Measurements from ENCODE around the gene ADAMTS7. TPM values are rescaled to one million over a fixed set of nuclear protein-coding genes. Genes with fewer than 3 reads are reported as not detected.
"Not testable (repeated sequence)": the region's sequence is repeated elsewhere in the genome, so short reads cannot be mapped to it uniquely, and the experiment has no call there.

The ADAMTS7 gene
- total RNA-seq, 5 donors from 2014 or later (not counting 1 experiment from before 2014, with no cell fraction given) = 0.79 to 2.3 (median 1.0) TPM; not detected in 2

- H3K4me1 ChIP-seq (ENCODE audit: control insufficient read depth in 1 of 2, extremely low read depth in 1 of 2, insufficient read depth in 2 of 2, low read length in 2 of 2) = peaks cover 0 to 22% of the 10 kb centered on the region in 2 experiments
- Mint-ChIP-seq H3K4me1 (peaks cover 13 to 18% (median 14%) of the 10 kb centered on the region in 3 donors), H3K27ac (no peak overlapping the region), H3K9me3 (no peaks in the 10 kb centered on the region), H3K27me3 (no peaks in the 10 kb centered on the region), H3K36me3 (no peaks in the 10 kb centered on the region), H3K4me3 (no peak overlapping the region)
- ATAC-seq (replicated peaks in 1 of 4) (no peak), DNase-seq (no peak)
- ChIA-PET POLR2A (interaction anchor here in 1 of 2 donors (0.6 kb wide), 1 partner anchor 120 kb away, joined by 5 read pairs; no protein-coding TSS in a partner anchor), CTCF (no interaction called here)
- no peak overlapping the region for H3K27ac ChIP-seq (ENCODE audit: low read length)
- H3K36me3 ChIP-seq (ENCODE audit: control insufficient read depth in 2 of 2, extremely low read depth in 1 of 2, insufficient read depth in 1 of 2, low read length in 1 of 2) = no peaks in the 10 kb centered on the region
- no peaks in the 10 kb centered on the region for H3K9me3 ChIP-seq
- 82% methylated on average over 20 of the region's 24 CpGs for WGBS (ENCODE audit: insufficient coverage)
- no peak overlapping the region for H3K4me3 ChIP-seq (ENCODE audit: control insufficient read depth in 1 of 2, extremely low read depth in 1 of 2, low read length in 1 of 2)
- peaks cover 0 to 10% of the 10 kb centered on the region in 2 experiments for H3K27me3 ChIP-seq (replicated peaks in 1 of 2; ENCODE audit: control insufficient read depth in 2 of 2, extremely low read depth in 1 of 2, insufficient read depth in 2 of 2, low read length in 1 of 2)
These were observed 58.5 kb downstream of the ADAMTS7 start for GRCh38 chr15:78752492-78753358.

GRCh38 chr15:78751602-78751979, 59.7 kb downstream of the ADAMTS7 start:
- CTCF ChIA-PET = no interaction called here
- POLR2A ChIA-PET = no interaction called here
- H3K4me3 ChIP-seq (ENCODE audit: control insufficient read depth in 1 of 2, extremely low read depth in 1 of 2, low read length in 1 of 2) = no peak overlapping the region
- H3K27ac Mint-ChIP-seq = no peak overlapping the region
- H3K9me3 Mint-ChIP-seq = no peaks in the 10 kb centered on the region
- no peak overlapping the region for H3K27ac ChIP-seq (ENCODE audit: low read length)
- ATAC-seq (replicated peaks in 1 of 4) = no peak
- no peaks in the 10 kb centered on the region for H3K27me3 Mint-ChIP-seq
- no peaks in the 10 kb centered on the region for H3K9me3 ChIP-seq
- H3K4me1 ChIP-seq (ENCODE audit: control insufficient read depth in 1 of 2, extremely low read depth in 1 of 2, insufficient read depth in 2 of 2, low read length in 2 of 2) = peaks cover 0 to 12% of the 10 kb centered on the region in 2 experiments
- peaks cover 5 to 14% (median 9%) of the 10 kb centered on the region in 3 donors for H3K4me1 Mint-ChIP-seq
- H3K27me3 ChIP-seq (replicated peaks in 1 of 2; ENCODE audit: control insufficient read depth in 2 of 2, extremely low read depth in 1 of 2, insufficient read depth in 2 of 2, low read length in 1 of 2) = peaks cover 0 to 10% of the 10 kb centered on the region in 2 experiments
- WGBS (ENCODE audit: insufficient coverage) = 74% methylated on average over 9 of the region's 13 CpGs
- no peak for DNase-seq
- H3K36me3 Mint-ChIP-seq = no peaks in the 10 kb centered on the region
- H3K4me3 Mint-ChIP-seq = no peak overlapping the region
- H3K36me3 ChIP-seq (ENCODE audit: control insufficient read depth in 2 of 2, extremely low read depth in 1 of 2, insufficient read depth in 1 of 2, low read length in 1 of 2) = no peaks in the 10 kb centered on the region

- H3K9me3 Mint-ChIP-seq; H3K4me3 ChIP-seq (ENCODE audit: control insufficient read depth in 1 of 2, extremely low read depth in 1 of 2, low read length in 1 of 2); H3K36me3 ChIP-seq (ENCODE audit: control insufficient read depth in 2 of 2, extremely low read depth in 1 of 2, insufficient read depth in 1 of 2, low read length in 1 of 2); H3K9me3 ChIP-seq; H3K27ac ChIP-seq (ENCODE audit: low read length); POLR2A ChIA-PET; H3K36me3 Mint-ChIP-seq; H3K27ac Mint-ChIP-seq; H3K27me3 ChIP-seq (replicated peaks in 1 of 2; ENCODE audit: control insufficient read depth in 2 of 2, extremely low read depth in 1 of 2, insufficient read depth in 2 of 2, low read length in 1 of 2); H3K27me3 Mint-ChIP-seq: not testable (repeated sequence)
- 6% methylated on average over 22 of the region's 28 CpGs for WGBS (ENCODE audit: insufficient coverage)
- ATAC-seq (replicated peaks in 1 of 4) = peak; percentile 99 to 100 (median 100)
- peaks cover 5 to 13% (median 7%) of the 10 kb centered on the region in 3 donors for H3K4me1 Mint-ChIP-seq
- CTCF ChIA-PET = interaction anchor here in 1 of 2 donors (0.5 kb wide), 1 partner anchor 112 kb away, joined by 4 read pairs; no protein-coding TSS in a partner anchor
- peaks cover 0 to 12% of the 10 kb centered on the region in 2 experiments for H3K4me1 ChIP-seq (ENCODE audit: control insufficient read depth in 1 of 2, extremely low read depth in 1 of 2, insufficient read depth in 2 of 2, low read length in 2 of 2)
- peak; percentile 75 to 95 (median 90) for DNase-seq
- H3K4me3 Mint-ChIP-seq = peak overlapping the region; percentile 37 to 57 (median 49)
These were observed 60.2 kb downstream of the ADAMTS7 start for GRCh38 chr15:78750974-78751601.

GRCh38 chr15:78750566-78750965, 60.7 kb downstream of the ADAMTS7 start:
- no peak overlapping the region for H3K27ac Mint-ChIP-seq

GRCh38 chr15:78749831-78750230, 61.4 kb downstream of the ADAMTS7 start:
- Mint-ChIP-seq H3K27me3 (no peaks in the 10 kb centered on the region), H3K4me3 (no peak overlapping the region), H3K27ac (no peak overlapping the region), H3K36me3 (no peaks in the 10 kb centered on the region), H3K4me1 (peaks cover 5 to 10% (median 7%) of the 10 kb centered on the region in 3 donors), H3K9me3 (no peaks in the 10 kb centered on the region)
- 88% methylated on average over 12 of the region's 17 CpGs for WGBS (ENCODE audit: insufficient coverage)
- POLR2A ChIA-PET = no interaction called here
- H3K9me3 ChIP-seq = no peaks in the 10 kb centered on the region
- H3K4me3 ChIP-seq (ENCODE audit: control insufficient read depth in 1 of 2, extremely low read depth in 1 of 2, low read length in 1 of 2) = no peak overlapping the region
- H3K4me1 ChIP-seq (ENCODE audit: control insufficient read depth in 1 of 2, extremely low read depth in 1 of 2, insufficient read depth in 2 of 2, low read length in 2 of 2) = peaks cover 0 to 12% of the 10 kb centered on the region in 2 experiments
- peaks cover 0 to 10% of the 10 kb centered on the region in 2 experiments for H3K27me3 ChIP-seq (replicated peaks in 1 of 2; ENCODE audit: control insufficient read depth in 2 of 2, extremely low read depth in 1 of 2, insufficient read depth in 2 of 2, low read length in 1 of 2)
- no peak overlapping the region for H3K27ac ChIP-seq (ENCODE audit: low read length)
- CTCF ChIA-PET = no interaction called here
- ATAC-seq (replicated peaks in 1 of 4) (no peak), DNase-seq (no peak)
- no peaks in the 10 kb centered on the region for H3K36me3 ChIP-seq (ENCODE audit: control insufficient read depth in 2 of 2, extremely low read depth in 1 of 2, insufficient read depth in 1 of 2, low read length in 1 of 2)

More at GRCh38 chr15:78750566-78750965, 60.7 kb downstream of the ADAMTS7 start:
- no peak for DNase-seq
- H3K9me3 Mint-ChIP-seq = no peaks in the 10 kb centered on the region
- Histone ChIP-seq H3K4me3 (ENCODE audit: control insufficient read depth in 1 of 2, extremely low read depth in 1 of 2, low read length in 1 of 2) (no peak overlapping the region), H3K27ac (ENCODE audit: low read length) (no peak overlapping the region), H3K9me3 (no peaks in the 10 kb centered on the region), H3K36me3 (ENCODE audit: control insufficient read depth in 2 of 2, extremely low read depth in 1 of 2, insufficient read depth in 1 of 2, low read length in 1 of 2) (no peaks in the 10 kb centered on the region), H3K27me3 (replicated peaks in 1 of 2; ENCODE audit: control insufficient read depth in 2 of 2, extremely low read depth in 1 of 2, insufficient read depth in 2 of 2, low read length in 1 of 2) (peaks cover 0 to 10% of the 10 kb centered on the region in 2 experiments), H3K4me1 (ENCODE audit: control insufficient read depth in 1 of 2, extremely low read depth in 1 of 2, insufficient read depth in 2 of 2, low read length in 2 of 2) (peaks cover 0 to 12% of the 10 kb centered on the region in 2 experiments)
- CTCF ChIA-PET = interaction anchor here in 1 of 2 donors (0.5 kb wide), 1 partner anchor 112 kb away, joined by 4 read pairs; no protein-coding TSS in a partner anchor
- 71% methylated on average over 5 of the region's 7 CpGs for WGBS (ENCODE audit: insufficient coverage)
- no peaks in the 10 kb centered on the region for H3K36me3 Mint-ChIP-seq
- H3K27me3 Mint-ChIP-seq = no peaks in the 10 kb centered on the region
- no peak for ATAC-seq (replicated peaks in 1 of 4)
- POLR2A ChIA-PET = no interaction called here
- H3K4me3 Mint-ChIP-seq = peak overlapping the region; percentile 37 to 57 (median 49)
- peaks cover 5 to 10% (median 7%) of the 10 kb centered on the region in 3 donors for H3K4me1 Mint-ChIP-seq

GRCh38 chr15:78747877-78748276, 63.4 kb downstream of the ADAMTS7 start:
- H3K27me3 ChIP-seq (replicated peaks in 1 of 2; ENCODE audit: control insufficient read depth in 2 of 2, extremely low read depth in 1 of 2, insufficient read depth in 2 of 2, low read length in 1 of 2); H3K9me3 Mint-ChIP-seq; H3K27ac ChIP-seq (ENCODE audit: low read length); DNase-seq; POLR2A ChIA-PET; H3K9me3 ChIP-seq; H3K4me3 ChIP-seq (ENCODE audit: control insufficient read depth in 1 of 2, extremely low read depth in 1 of 2, low read length in 1 of 2); H3K27ac Mint-ChIP-seq; ATAC-seq (replicated peaks in 1 of 4); H3K4me3 Mint-ChIP-seq; H3K36me3 ChIP-seq (ENCODE audit: control insufficient read depth in 2 of 2, extremely low read depth in 1 of 2, insufficient read depth in 1 of 2, low read length in 1 of 2); H3K36me3 Mint-ChIP-seq; H3K27me3 Mint-ChIP-seq: not testable (repeated sequence)
- CTCF ChIA-PET = interaction anchor here in 1 of 2 donors (0.7 kb wide), 1 partner anchor 179 kb away, joined by 4 read pairs; no protein-coding TSS in a partner anchor
- H3K4me1 Mint-ChIP-seq = peaks cover 5 to 10% (median 7%) of the 10 kb centered on the region in 3 donors
- peaks cover 0 to 12% of the 10 kb centered on the region in 2 experiments for H3K4me1 ChIP-seq (ENCODE audit: control insufficient read depth in 1 of 2, extremely low read depth in 1 of 2, insufficient read depth in 2 of 2, low read length in 2 of 2)
- no CpG with 5 or more reads among the region's 7 CpGs for WGBS (ENCODE audit: insufficient coverage)
